CD14-positive monocyte (primary cell): Measurements from ENCODE around the gene CDC40. TPM values are rescaled to one million over a fixed set of nuclear protein-coding genes. Genes with fewer than 3 reads are reported as not detected.

Experiments
- DNase-seq, 3 donors: peaks; one replicate each; pipeline ENCODE4 v3.0.0-alpha.2; 2011 to 2022
- H2AFZ ChIP-seq: 2 replicates; pipeline ENCODE4 v1.6.0; 2012; ENCODE audit warnings: mild to moderate bottlenecking, low read depth, low read length, inconsistent platforms; ENCODE audit not compliant: insufficient read depth, poor library complexity, severe bottlenecking
- H3K27ac ChIP-seq, 2 donors: 1 replicate in 1 of 2; 2 replicates in 1 of 2; pipeline ENCODE4 v1.5.1; 2012 to 2013; ENCODE audit warnings: low read length in 2 of 2, control low read depth in 1 of 2, inconsistent platforms in 1 of 2, low read depth in 1 of 2, mild to moderate bottlenecking in 1 of 2
- H3K27me3 ChIP-seq, 2 donors: one replicate each; pipeline versions ENCODE4 v1.6.0 to v1.6.1; 2011 to 2013; ENCODE audit warnings: low read length in 2 of 2; ENCODE audit not compliant: control insufficient read depth in 2 of 2, insufficient read depth in 2 of 2
- H3K36me3 ChIP-seq, 2 donors: replicated peaks in 1 of 2; 1 replicate in 1 of 2; 2 replicates in 1 of 2; pipeline versions ENCODE4 v1.5.1 to v1.6.1; 2012 to 2013; ENCODE audit warnings: low read length in 2 of 2, control low read depth in 1 of 2, inconsistent platforms in 1 of 2, mild to moderate bottlenecking in 1 of 2; ENCODE audit not compliant: insufficient read depth in 2 of 2, control insufficient read depth in 1 of 2
- H3K4me1 ChIP-seq, 2 donors: 1 replicate in 1 of 2; 2 replicates in 1 of 2; pipeline versions ENCODE4 v1.5.1 to v1.6.1; 2012 to 2013; ENCODE audit warnings: low read length in 2 of 2, control low read depth in 1 of 2, inconsistent platforms in 1 of 2, mild to moderate bottlenecking in 1 of 2, moderate library complexity in 1 of 2; ENCODE audit not compliant: insufficient read depth in 2 of 2, control insufficient read depth in 1 of 2
- H3K4me2 ChIP-seq: replicated peaks from 2 replicates; pipeline ENCODE3; 2012; ENCODE audit warnings: low read length, moderate library complexity, mild to moderate bottlenecking; ENCODE audit not compliant: poor library complexity, severe bottlenecking; ENCODE audit errors: extremely low read depth
- H3K4me3 ChIP-seq, 3 experiments: fragments of 200-600 bp in 1 of 3; sonication (generic) in 1 of 3; replicated peaks in 1 of 3; 1 replicate in 2 of 3; 2 replicates in 1 of 3; pipeline ENCODE4 v1.5.1; 2011 to 2013; ENCODE audit warnings: low read length in 3 of 3, mild to moderate bottlenecking in 3 of 3, control low read depth in 2 of 3, low read depth in 2 of 3, inconsistent platforms in 1 of 3, moderate library complexity in 1 of 3
- H3K79me2 ChIP-seq: 2 replicates; pipeline ENCODE4 v1.6.0; 2012; ENCODE audit warnings: mild to moderate bottlenecking, control low read depth, inconsistent platforms, low read length, moderate library complexity; ENCODE audit not compliant: insufficient read depth
- H3K9ac ChIP-seq: 2 replicates; pipeline ENCODE4 v1.6.0; 2017; ENCODE audit warnings: low read length, mild to moderate bottlenecking; ENCODE audit not compliant: insufficient read depth, poor library complexity, severe bottlenecking
- H3K9me3 ChIP-seq, 2 donors: replicated peaks in 1 of 2; 1 replicate in 1 of 2; 2 replicates in 1 of 2; pipeline versions ENCODE4 v1.5.1 to v1.6.1; 2012 to 2013; ENCODE audit warnings: low read length in 2 of 2, control low read depth in 1 of 2; ENCODE audit not compliant: control insufficient read depth in 1 of 2, insufficient read depth in 1 of 2
- H4K20me1 ChIP-seq: 2 replicates; pipeline ENCODE4 v1.6.0; 2012; ENCODE audit warnings: mild to moderate bottlenecking, low read length, control low read depth, moderate library complexity; ENCODE audit not compliant: insufficient read depth
- H3K27ac Mint-ChIP-seq, 7 donors: one replicate each; pipeline ENCODE4 v1.8.0; 2020; ENCODE audit warnings: mild to moderate bottlenecking in 7 of 7, mixed read lengths in 7 of 7, moderate library complexity in 6 of 7, inconsistent platforms in 2 of 7
- H3K27me3 Mint-ChIP-seq, 3 donors: one replicate each; pipeline ENCODE4 v1.8.0; 2021 to 2022; ENCODE audit warnings: low read depth in 3 of 3, mild to moderate bottlenecking in 3 of 3, mixed read lengths in 3 of 3, moderate library complexity in 3 of 3, inconsistent platforms in 1 of 3
- H3K36me3 Mint-ChIP-seq, 2 donors: one replicate each; pipeline ENCODE4 v1.8.0; 2020; ENCODE audit warnings: mixed read lengths in 2 of 2, inconsistent platforms in 1 of 2, mild to moderate bottlenecking in 1 of 2
- H3K4me1 Mint-ChIP-seq: one replicate; pipeline ENCODE4 v1.8.0; 2020; ENCODE audit warnings: mild to moderate bottlenecking, mixed read lengths
- H3K4me3 Mint-ChIP-seq, 2 donors: one replicate each; pipeline ENCODE4 v1.8.0; 2020; ENCODE audit warnings: mild to moderate bottlenecking in 2 of 2, mixed read lengths in 2 of 2, moderate library complexity in 1 of 2
- H3K9me3 Mint-ChIP-seq, 7 donors: one replicate each; pipeline ENCODE4 v1.8.0; 2020 to 2022; ENCODE audit warnings: mixed read lengths in 7 of 7, mild to moderate bottlenecking in 6 of 7, moderate library complexity in 6 of 7, inconsistent platforms in 2 of 7
- CTCF ChIP-seq: fragments of 200-600 bp; IDR thresholded peaks from one replicate; pipeline ENCODE4 v1.8.0; 2022; ENCODE audit warnings: antibody characterized with exemption, mild to moderate bottlenecking
- WGBS: methylation state at CpG from one replicate; pipeline ENCODE4 v1.1.5; 2013; ENCODE audit warnings: missing lambda C conversion rate; ENCODE audit not compliant: insufficient coverage; 5-methylcytosine and 5-hydroxymethylcytosine counted together
- intact Hi-C, 2 donors: fragments of 100-400 bp; cut with micrococcal nuclease; formaldehyde crosslinking; loops; one replicate each; pipeline versions ENCODE4 v1.15.0 to v1.15.1; 2023
- polyA plus RNA-seq, 3 donors: library from polyadenylated mRNA; depleted of rRNA in 1 of 3; unstranded in 2 of 3; stranded (reverse) in 1 of 3; fragments of 300-500 nt in 2 of 3; fragments of >200 nt in 1 of 3; fragmentation: Illumina TruSeq in 2 of 3; gene quantifications; 1 replicate in 2 of 3; 2 replicates in 1 of 3; pipeline ENCODE4 v1.2.3, GENCODE V29; 2012 to 2021

CDC40 gene
- polyA plus RNA-seq, 3 donors: 13.6 to 26.4 (median 17.0) TPM

- no peak overlapping the region for H3K4me2 ChIP-seq
- Mint-ChIP-seq H3K4me3 (no peak overlapping the region), H3K9me3 (no peaks in the 10 kb centered on the region), H3K27me3 (no peaks in the 10 kb centered on the region), H3K27ac (no peak overlapping the region), H3K36me3 (peaks cover 77 to 81% of the 10 kb centered on the region in 2 donors), H3K4me1 (no peaks in the 10 kb centered on the region)
- H4K20me1 ChIP-seq: peaks cover 6% of the 10 kb centered on the region
- peak overlapping the region in 1 of 2 donors; percentile 6 for H3K27ac ChIP-seq
- H3K9ac ChIP-seq: no peak overlapping the region
- no CpG with 5 or more reads among the region's 2 CpGs for WGBS
- intact Hi-C loops: no loop called here
- H3K27me3 ChIP-seq: no peaks in the 10 kb centered on the region
- no peak overlapping the region for H3K4me3 ChIP-seq
- no peak overlapping the region for H2AFZ ChIP-seq
- no peaks in the 10 kb centered on the region for H3K9me3 ChIP-seq
- H3K79me2 ChIP-seq: no peaks in the 10 kb centered on the region
- DNase-seq: no peak
- peaks cover 92 to 100% of the 10 kb centered on the region in 2 donors for H3K36me3 ChIP-seq
- H3K4me1 ChIP-seq: no peaks in the 10 kb centered on the region
- TF ChIP-seq CTCF: no peak
Observed at GRCh38 chr6:110217266-110217665, 37.0 kb downstream of the CDC40 start.

- Histone ChIP-seq H3K36me3 (peaks cover 74 to 100% of the 10 kb centered on the region in 2 donors), H3K4me3 (no peak overlapping the region), H2AFZ (no peak overlapping the region), H3K9ac (no peak overlapping the region), H3K4me2 (no peak overlapping the region), H4K20me1 (no peaks in the 10 kb centered on the region), H3K79me2 (no peaks in the 10 kb centered on the region), H3K9me3 (no peaks in the 10 kb centered on the region), H3K27ac (no peak overlapping the region), H3K27me3 (no peaks in the 10 kb centered on the region), H3K4me1 (no peaks in the 10 kb centered on the region)
- H3K27ac Mint-ChIP-seq: peak overlapping the region in 1 of 7 donors; percentile 8
- no peaks in the 10 kb centered on the region for H3K27me3 Mint-ChIP-seq
- intact Hi-C loops: no loop called here
- no peak for TF ChIP-seq CTCF
- no peaks in the 10 kb centered on the region for H3K4me1 Mint-ChIP-seq
- H3K36me3 Mint-ChIP-seq: peaks cover 67 to 87% of the 10 kb centered on the region in 2 donors
- no peaks in the 10 kb centered on the region for H3K9me3 Mint-ChIP-seq
- no peak for DNase-seq
- H3K4me3 Mint-ChIP-seq: no peak overlapping the region
Observed at GRCh38 chr6:110221738-110222137, 41.5 kb downstream of the CDC40 start.
